ENCODE measurements around the gene ALDH1A3. TPM values are rescaled to one million over a fixed set of nuclear protein-coding genes. Genes with fewer than 3 reads are reported as not detected.

Gene ALDH1A3
- total and polyA plus RNA-seq, 2 donors (not counting 1 experiment from before 2014, with no cell fraction given), result not detected

DNA sequence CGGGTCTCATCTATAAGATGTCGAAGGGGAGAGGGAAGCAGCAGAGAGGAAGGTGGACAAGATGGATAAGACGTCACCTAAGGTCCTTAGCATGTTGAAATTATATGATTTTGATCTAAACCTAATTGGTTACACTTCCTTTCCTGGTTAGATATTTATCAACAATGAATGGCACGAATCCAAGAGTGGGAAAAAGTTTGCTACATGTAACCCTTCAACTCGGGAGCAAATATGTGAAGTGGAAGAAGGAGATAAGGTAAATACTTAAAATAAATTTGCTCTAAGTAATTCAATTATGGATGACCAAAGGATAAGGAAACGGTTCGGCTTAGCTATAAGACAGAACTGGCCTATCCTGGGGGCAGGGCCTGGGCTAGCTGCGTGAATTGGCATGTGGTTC is 5.5 kb downstream of the ALDH1A3 start:
- ChIA-PET CTCF (interaction anchor here (1.0 kb wide), 1 partner anchor 12 kb away, joined by 3 read pairs; no protein-coding TSS in a partner anchor), POLR2A (no interaction called here)
- peaks cover 0 to 45% (median 19%) of the 10 kb centered on the region in 4 experiments for H3K27me3 ChIP-seq (replicated peaks in 1 of 4; ENCODE audit: control extremely low read depth in 1 of 4, control insufficient read depth in 3 of 4, insufficient read depth in 4 of 4, low read length in 3 of 4)
- no peaks in the 10 kb centered on the region for H3K79me2 ChIP-seq (ENCODE audit: control insufficient read depth, insufficient read depth, low read length)
- Mint-ChIP-seq H3K27me3 (peaks cover 74% of the 10 kb centered on the region), H3K4me1 (peaks cover 8% of the 10 kb centered on the region), H3K27ac (no peak overlapping the region), H3K9me3 (ENCODE audit: insufficient read depth) (no peaks in the 10 kb centered on the region), H3K4me3 (no peak overlapping the region)
- H3K36me3 ChIP-seq (replicated peaks in 1 of 2; ENCODE audit: control extremely low read depth in 1 of 2, control insufficient read depth in 1 of 2, extremely low read depth in 1 of 2, insufficient read depth in 2 of 2, low read length in 1 of 2), result no peaks in the 10 kb centered on the region
- DNase-seq (no peak), ATAC-seq (ENCODE audit: low read depth) (no peak)
- intact Hi-C loops (cut with micrococcal nuclease), result no loop called here
- H3K4me1 ChIP-seq (ENCODE audit: control insufficient read depth in 2 of 2, insufficient read depth in 2 of 2, low read length in 2 of 2), result peaks cover 5 to 6% of the 10 kb centered on the region in 2 donors
- no peak for TF ChIP-seq EZH2 (IDR thresholded peaks at IDR 0.05; ENCODE audit: borderline replicate concordance, insufficient read depth, low read depth, low read length, poor library complexity, severe bottlenecking)
- TF ChIP-seq, protein P1, sequence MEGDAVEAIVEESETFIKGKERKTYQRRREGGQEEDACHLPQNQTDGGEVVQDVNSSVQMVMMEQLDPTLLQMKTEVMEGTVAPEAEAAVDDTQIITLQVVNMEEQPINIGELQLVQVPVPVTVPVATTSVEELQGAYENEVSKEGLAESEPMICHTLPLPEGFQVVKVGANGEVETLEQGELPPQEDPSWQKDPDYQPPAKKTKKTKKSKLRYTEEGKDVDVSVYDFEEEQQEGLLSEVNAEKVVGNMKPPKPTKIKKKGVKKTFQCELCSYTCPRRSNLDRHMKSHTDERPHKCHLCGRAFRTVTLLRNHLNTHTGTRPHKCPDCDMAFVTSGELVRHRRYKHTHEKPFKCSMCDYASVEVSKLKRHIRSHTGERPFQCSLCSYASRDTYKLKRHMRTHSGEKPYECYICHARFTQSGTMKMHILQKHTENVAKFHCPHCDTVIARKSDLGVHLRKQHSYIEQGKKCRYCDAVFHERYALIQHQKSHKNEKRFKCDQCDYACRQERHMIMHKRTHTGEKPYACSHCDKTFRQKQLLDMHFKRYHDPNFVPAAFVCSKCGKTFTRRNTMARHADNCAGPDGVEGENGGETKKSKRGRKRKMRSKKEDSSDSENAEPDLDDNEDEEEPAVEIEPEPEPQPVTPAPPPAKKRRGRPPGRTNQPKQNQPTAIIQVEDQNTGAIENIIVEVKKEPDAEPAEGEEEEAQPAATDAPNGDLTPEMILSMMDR (IDR thresholded peaks at IDR 0.05), result no peak
- no peak overlapping the region for H2AFZ ChIP-seq (ENCODE audit: insufficient read depth, low read depth, low read length, poor library complexity, severe bottlenecking)
- 78% methylated on average over 3 of the region's 8 CpGs for WGBS (ENCODE audit: insufficient coverage)
- H3K9me3 ChIP-seq (ENCODE audit: control extremely low read depth in 1 of 3, control insufficient read depth in 2 of 3, insufficient read depth in 1 of 3, low read length in 2 of 3), result no peaks in the 10 kb centered on the region
- no peaks in the 10 kb centered on the region for H4K20me1 ChIP-seq (ENCODE audit: control insufficient read depth, insufficient read depth, low read length, poor library complexity, severe bottlenecking)
- H3K27ac ChIP-seq (ENCODE audit: low read length in 2 of 2), result no peak overlapping the region
- H3K9ac ChIP-seq (ENCODE audit: low read length), result no peak overlapping the region
- no peak overlapping the region for H3K4me2 ChIP-seq (replicated peaks; ENCODE audit: low read depth, low read length, poor library complexity, severe bottlenecking)
- no peak overlapping the region for H3K4me3 ChIP-seq (ENCODE audit: control extremely low read depth in 1 of 5, extremely low read depth in 1 of 5, insufficient read depth in 1 of 5, low read depth in 2 of 5, low read length in 4 of 5)

GRCh38 chr15:100885811-100886210 is 6.2 kb downstream of the ALDH1A3 start:
- 67% methylated on average over 1 of the region's 7 CpGs for WGBS (ENCODE audit: insufficient coverage)
- CTCF ChIA-PET, result interaction anchor here (1.0 kb wide), 1 partner anchor 13 kb away, joined by 3 read pairs; no protein-coding TSS in a partner anchor
- Histone ChIP-seq H3K4me2 (replicated peaks; ENCODE audit: low read depth, low read length, poor library complexity, severe bottlenecking) (no peak overlapping the region), H3K9ac (ENCODE audit: low read length) (no peak overlapping the region), H3K27ac (ENCODE audit: low read length in 2 of 2) (no peak overlapping the region), H4K20me1 (ENCODE audit: control insufficient read depth, insufficient read depth, low read length, poor library complexity, severe bottlenecking) (no peaks in the 10 kb centered on the region), H3K36me3 (replicated peaks in 1 of 2; ENCODE audit: control extremely low read depth in 1 of 2, control insufficient read depth in 1 of 2, extremely low read depth in 1 of 2, insufficient read depth in 2 of 2, low read length in 1 of 2) (no peaks in the 10 kb centered on the region), H2AFZ (ENCODE audit: insufficient read depth, low read depth, low read length, poor library complexity, severe bottlenecking) (no peak overlapping the region), H3K79me2 (ENCODE audit: control insufficient read depth, insufficient read depth, low read length) (no peaks in the 10 kb centered on the region), H3K4me1 (ENCODE audit: control insufficient read depth in 2 of 2, insufficient read depth in 2 of 2, low read length in 2 of 2) (no peaks in the 10 kb centered on the region), H3K27me3 (replicated peaks in 1 of 4; ENCODE audit: control extremely low read depth in 1 of 4, control insufficient read depth in 3 of 4, insufficient read depth in 4 of 4, low read length in 3 of 4) (peaks cover 0 to 42% (median 18%) of the 10 kb centered on the region in 4 experiments), H3K9me3 (ENCODE audit: control extremely low read depth in 1 of 3, control insufficient read depth in 2 of 3, insufficient read depth in 1 of 3, low read length in 2 of 3) (no peaks in the 10 kb centered on the region), H3K4me3 (ENCODE audit: control extremely low read depth in 1 of 5, extremely low read depth in 1 of 5, insufficient read depth in 1 of 5, low read depth in 2 of 5, low read length in 4 of 5) (no peak overlapping the region)
- Mint-ChIP-seq H3K4me1 (peaks cover 2% of the 10 kb centered on the region), H3K9me3 (ENCODE audit: insufficient read depth) (no peaks in the 10 kb centered on the region), H3K4me3 (no peak overlapping the region), H3K27ac (no peak overlapping the region), H3K27me3 (peaks cover 74% of the 10 kb centered on the region)
- TF ChIP-seq EZH2 (IDR thresholded peaks at IDR 0.05; ENCODE audit: borderline replicate concordance, insufficient read depth, low read depth, low read length, poor library complexity, severe bottlenecking), result no peak
- TF ChIP-seq, protein P1 (IDR thresholded peaks at IDR 0.05), result no peak
- intact Hi-C loops (cut with micrococcal nuclease), result no loop called here
- DNase-seq, result no peak
- POLR2A ChIA-PET, result no interaction called here
- ATAC-seq (ENCODE audit: low read depth), result no peak

All from B cell (primary cell).